HG03469 (cell line): ENCODE data around the gene DYNC2H1.

Experiments used
- ATAC-seq: cut with Tn5 transposase; IDR thresholded peaks from one replicate; pipeline ENCODE4 v1.9.1; 2021; ENCODE audit warnings: mild to moderate bottlenecking, moderate library complexity, moderate number of reproducible peaks; ENCODE audit not compliant: unreplicated experiment

The DYNC2H1 gene

GRCh38 chr11:103436131-103436770, 327.0 kb downstream of the DYNC2H1 start:
- ATAC-seq, result no peak

- ATAC-seq, result no peak
Observed at GRCh38 chr11:103441021-103441420, 331.8 kb downstream of the DYNC2H1 start.

GRCh38 chr11:103448966-103449365, 339.7 kb downstream of the DYNC2H1 start:
- no peak for ATAC-seq

- no peak for ATAC-seq
Observed at GRCh38 chr11:103450241-103450640, 341.0 kb downstream of the DYNC2H1 start.

GRCh38 chr11:103453126-103453525, 343.9 kb downstream of the DYNC2H1 start:
- no peak for ATAC-seq

- no peak for ATAC-seq
Observed at GRCh38 chr11:103453915-103454709, 344.9 kb downstream of the DYNC2H1 start.

- ATAC-seq, result no peak
Observed at GRCh38 chr11:103464420-103464819, 355.2 kb downstream of the DYNC2H1 start.

- no peak for ATAC-seq
Observed at GRCh38 chr11:103465555-103466140, 356.4 kb downstream of the DYNC2H1 start.

- ATAC-seq, result no peak
Observed at GRCh38 chr11:103471546-103471945, 362.3 kb downstream of the DYNC2H1 start.

- ATAC-seq, result no peak
Observed at GRCh38 chr11:103476874-103477273, 367.6 kb downstream of the DYNC2H1 start.

GRCh38 chr11:103480421-103480820, 371.2 kb downstream of the DYNC2H1 start:
- no peak for ATAC-seq

GRCh38 chr11:103483996-103484395, 374.8 kb downstream of the DYNC2H1 start:
- no peak for ATAC-seq

GRCh38 chr11:103484545-103484944, 375.3 kb downstream of the DYNC2H1 start:
- no peak for ATAC-seq

GRCh38 chr11:103486604-103487003, 377.4 kb downstream of the DYNC2H1 start:
- ATAC-seq, result no peak

GRCh38 chr11:103487113-103487512, 377.9 kb downstream of the DYNC2H1 start:
- no peak for ATAC-seq

- no peak for ATAC-seq
Observed at GRCh38 chr11:103488031-103488461, 378.8 kb downstream of the DYNC2H1 start.

- ATAC-seq, result no peak
Observed at GRCh38 chr11:103488579-103488978, 379.4 kb downstream of the DYNC2H1 start.

- ATAC-seq, result no peak
Observed at GRCh38 chr11:103491777-103492176, 382.6 kb downstream of the DYNC2H1 start.

GRCh38 chr11:103494491-103494890, 385.3 kb downstream of the DYNC2H1 start:
- no peak for ATAC-seq

- no peak for ATAC-seq
Observed at GRCh38 chr11:103497268-103497667, 388.0 kb downstream of the DYNC2H1 start.

- no peak for ATAC-seq
Observed at GRCh38 chr11:103499710-103500340, 390.6 kb downstream of the DYNC2H1 start.
